AG04450 (cell line): ENCODE data around the gene SLC38A4. TPM values are rescaled to one million over a fixed set of nuclear protein-coding genes. Genes with fewer than 3 reads are reported as not detected.

Experiments used
- CTCF ChIA-PET: fragments of 300-600, 350-600 bp; formaldehyde crosslinking; extraction: SDS; loops from one replicate; lab custom pipeline; 2022; ENCODE audit warnings: antibody characterized with exemption, inconsistent platforms; lab: Charles Lee
- POLR2A ChIA-PET: fragments of 350-600 bp; formaldehyde crosslinking; extraction: SDS; loops from one replicate; lab custom pipeline; 2021; ENCODE audit warnings: antibody characterized with exemption, inconsistent platforms; lab: Yijun Ruan, JAX
- DNase-seq: peaks from one replicate; pipeline ENCODE4 v3.0.0-alpha.2; 2011; ENCODE audit warnings: low read depth, low spot score
- H3K27ac ChIP-seq: one replicate; pipeline ENCODE4 v1.5.1; 2012; ENCODE audit warnings: low read depth, low read length, control low read depth
- H3K27me3 ChIP-seq: one replicate; pipeline ENCODE4 v1.6.0; 2012; ENCODE audit warnings: low read length; ENCODE audit not compliant: control insufficient read depth, insufficient read depth
- H3K4me3 ChIP-seq: 2 replicates; pipeline ENCODE4 v1.5.1; 2011; ENCODE audit warnings: mild to moderate bottlenecking, low read depth, low read length, control low read depth
- H3K9me3 ChIP-seq: 2 replicates; pipeline ENCODE4 v1.5.1; 2012; ENCODE audit warnings: low read length; ENCODE audit not compliant: control insufficient read depth, insufficient read depth
- CTCF ChIP-seq: IDR thresholded peaks from 2 replicates; pipeline ENCODE4 v1.5.1; 2011; ENCODE audit warnings: low read depth, low read length, control low read depth, inconsistent platforms
- polyA plus RNA-seq: library from polyadenylated mRNA; depleted of rRNA; stranded (reverse); fragments of >200 nt; gene quantifications from 2 replicates; pipeline ENCODE4 v1.2.3, GENCODE V29; 2011

Gene SLC38A4
- polyA plus RNA-seq, 1 experiment, result 12.0 TPM

- ChIA-PET CTCF (no interaction called here), POLR2A (no interaction called here)
- Histone ChIP-seq H3K27me3 (no peaks in the 10 kb centered on the region), H3K4me3 (no peak overlapping the region), H3K9me3 (no peaks in the 10 kb centered on the region), H3K27ac (no peak overlapping the region)
- no peak for TF ChIP-seq CTCF
- DNase-seq, result no peak
Observed at GRCh38 chr12:46818642-46819041, 7.2 kb downstream of the SLC38A4 start.

GRCh38 chr12:46815809-46816208 is 10.0 kb downstream of the SLC38A4 start:
- ChIA-PET CTCF (no interaction called here), POLR2A (no interaction called here)
- no peak overlapping the region for H3K4me3 ChIP-seq
- no peaks in the 10 kb centered on the region for H3K27me3 ChIP-seq
- no peak overlapping the region for H3K27ac ChIP-seq
- no peak for TF ChIP-seq CTCF
- no peak for DNase-seq
- H3K9me3 ChIP-seq, result no peaks in the 10 kb centered on the region

GRCh38 chr12:46814143-46814542 is 11.7 kb downstream of the SLC38A4 start:
- H3K4me3 ChIP-seq, result no peak overlapping the region
- no peaks in the 10 kb centered on the region for H3K9me3 ChIP-seq
- no peak for TF ChIP-seq CTCF
- no peak for DNase-seq
- POLR2A ChIA-PET, result no interaction called here
- H3K27ac ChIP-seq, result no peak overlapping the region
- H3K27me3 ChIP-seq, result no peaks in the 10 kb centered on the region
- CTCF ChIA-PET, result no interaction called here

- no peaks in the 10 kb centered on the region for H3K27me3 ChIP-seq
- ChIA-PET CTCF (no interaction called here), POLR2A (no interaction called here)
- no peak overlapping the region for H3K27ac ChIP-seq
- no peaks in the 10 kb centered on the region for H3K9me3 ChIP-seq
- no peak for TF ChIP-seq CTCF
- no peak overlapping the region for H3K4me3 ChIP-seq
- no peak for DNase-seq
Observed at GRCh38 chr12:46811185-46811584, 14.6 kb downstream of the SLC38A4 start.

- Histone ChIP-seq H3K9me3 (no peaks in the 10 kb centered on the region), H3K27ac (no peak overlapping the region), H3K4me3 (no peak overlapping the region), H3K27me3 (no peaks in the 10 kb centered on the region)
- ChIA-PET CTCF (interaction anchor here (1.0 kb wide), 1 partner anchor 310 kb away, joined by 3 read pairs; no protein-coding TSS in a partner anchor), POLR2A (no interaction called here)
- no peak for TF ChIP-seq CTCF
- no peak for DNase-seq
Observed at GRCh38 chr12:46808955-46809697, 16.7 kb downstream of the SLC38A4 start.
